Endometrial microvascular endothelial cells (primary cell): Measurements from ENCODE around the gene ST3GAL3. TPM values are rescaled to one million over a fixed set of nuclear protein-coding genes. Genes with fewer than 3 reads are reported as not detected.

Experiments used
- in situ Hi-C: cut with HindIII; loops from 2 replicates; pipeline ENCODE4 v1.10.0; 2017; ENCODE audit warnings: low sequenced_read_pairs, low pct_unique_long_range_greater_than_20kb; ENCODE audit errors: inconsistent ontology term
- total RNA-seq: library from RNA; depleted of rRNA; stranded (reverse); fragments of >200 nt; gene quantifications from one replicate; pipeline ENCODE4 v1.2.3, GENCODE V29; 2015; ENCODE audit errors: inconsistent ontology term

ST3GAL3 gene
- total RNA-seq, 1 donor from 2014 or later, result 9.0 TPM

DNA sequence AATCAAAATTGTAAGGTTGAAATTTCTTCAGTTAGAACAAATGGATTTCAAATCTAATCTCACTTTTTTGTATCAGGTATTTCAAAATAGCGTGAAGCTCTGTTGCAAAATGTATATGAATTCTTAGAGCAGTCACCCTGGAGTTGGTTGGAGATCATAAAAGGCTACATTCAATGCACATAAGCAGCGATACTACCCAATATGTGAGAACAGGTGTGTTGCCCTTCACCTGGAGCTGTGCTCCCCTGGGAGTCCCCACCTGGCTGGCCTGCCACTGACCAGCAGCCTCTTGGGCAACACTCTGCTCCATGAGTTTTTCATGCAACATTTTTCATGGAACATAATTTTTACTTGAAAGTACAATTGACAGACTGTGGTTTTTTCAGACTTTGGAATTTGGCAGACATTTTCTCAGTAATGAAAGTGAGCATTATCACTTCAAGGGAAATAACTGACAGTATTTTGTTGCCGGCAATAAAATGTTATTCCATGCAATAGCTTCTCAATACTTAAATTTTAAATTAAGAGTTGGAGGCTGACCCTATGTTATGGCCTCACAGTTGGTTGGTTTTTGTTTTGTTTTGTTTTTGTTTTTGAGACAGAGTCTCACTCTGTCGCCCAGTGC, 95.1 kb downstream of the ST3GAL3 start:
- in situ Hi-C loops, result no loop called here

DNA sequence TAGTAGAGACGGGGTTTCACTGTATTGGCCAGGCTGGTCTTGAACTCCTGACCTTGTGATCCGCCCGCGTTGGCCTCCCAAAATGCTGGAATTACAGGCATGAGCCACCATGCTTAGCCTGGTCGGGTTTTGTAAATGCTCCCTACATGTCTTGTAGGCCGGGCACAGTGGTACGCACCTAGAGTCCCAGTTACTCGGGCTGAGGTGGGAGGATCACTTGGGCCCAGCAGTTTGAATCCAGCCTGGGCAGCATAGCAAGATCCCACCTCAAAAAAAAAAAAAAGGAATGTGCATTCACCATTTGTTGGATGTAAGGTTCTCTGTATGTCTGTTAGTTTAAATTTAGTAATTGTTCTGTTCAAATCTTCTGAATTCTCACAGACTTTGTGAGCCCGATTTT, 95.8 kb downstream of the ST3GAL3 start:
- in situ Hi-C loops, result no loop called here

DNA sequence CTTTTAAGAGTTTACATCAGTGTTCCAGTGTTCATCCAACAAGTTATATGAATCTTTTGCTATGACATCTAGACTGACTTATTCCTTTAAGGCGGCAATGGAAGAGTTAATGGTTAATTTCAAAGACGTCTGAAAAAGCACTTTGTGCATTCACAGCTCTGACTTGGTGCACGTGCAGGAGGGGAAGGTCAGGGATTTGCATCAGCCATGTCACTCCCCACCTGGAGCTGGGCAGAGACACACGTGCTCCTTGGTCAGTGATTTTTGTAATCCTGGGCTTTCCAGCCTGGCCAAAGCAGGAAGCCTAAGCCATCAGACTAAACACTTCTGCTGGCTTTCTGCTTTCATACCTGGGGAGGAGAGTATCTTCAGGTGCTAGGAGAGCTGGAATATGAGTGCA, 96.3 kb downstream of the ST3GAL3 start:
- in situ Hi-C loops, result no loop called here

DNA sequence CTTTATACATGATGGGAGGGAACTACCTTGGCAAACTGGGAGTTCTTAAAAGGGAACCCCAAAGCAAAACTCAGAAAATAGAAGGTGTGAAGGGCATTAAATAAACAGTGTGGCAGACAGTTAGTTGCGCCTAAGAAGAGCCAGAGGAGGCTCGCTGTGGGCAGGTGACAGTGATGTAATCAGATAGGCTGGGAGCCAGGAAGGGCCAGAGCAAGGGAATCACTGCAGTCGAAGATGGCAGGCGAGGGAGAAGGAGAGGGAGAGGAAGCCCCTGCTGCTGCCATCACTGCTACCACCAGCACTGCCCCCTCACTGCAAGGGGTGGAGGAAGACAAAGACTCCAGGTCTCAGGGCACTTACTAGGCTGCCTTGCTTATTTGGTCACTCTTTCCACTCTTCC, 97.2 kb downstream of the ST3GAL3 start:
- in situ Hi-C loops, result no loop called here

DNA sequence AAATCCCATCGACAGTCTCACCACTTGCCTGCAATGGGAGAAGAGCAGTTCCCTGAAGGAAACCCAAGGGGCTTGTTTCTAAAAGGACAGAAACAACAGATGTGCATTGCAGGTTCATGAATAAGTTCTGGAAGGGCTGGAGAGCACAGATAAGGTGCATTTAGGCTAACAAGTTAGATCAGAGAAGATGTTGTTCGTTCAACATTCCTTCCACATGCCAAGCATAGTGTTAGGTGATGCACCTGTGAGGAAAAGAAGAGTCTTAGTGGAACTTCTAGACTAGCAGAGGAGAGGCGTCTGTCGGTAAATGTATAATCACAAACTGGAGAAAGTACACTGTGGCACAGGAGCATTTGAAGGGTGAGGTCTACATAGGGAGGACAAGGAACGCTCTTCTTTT, 98.0 kb downstream of the ST3GAL3 start:
- in situ Hi-C loops, result no loop called here

DNA sequence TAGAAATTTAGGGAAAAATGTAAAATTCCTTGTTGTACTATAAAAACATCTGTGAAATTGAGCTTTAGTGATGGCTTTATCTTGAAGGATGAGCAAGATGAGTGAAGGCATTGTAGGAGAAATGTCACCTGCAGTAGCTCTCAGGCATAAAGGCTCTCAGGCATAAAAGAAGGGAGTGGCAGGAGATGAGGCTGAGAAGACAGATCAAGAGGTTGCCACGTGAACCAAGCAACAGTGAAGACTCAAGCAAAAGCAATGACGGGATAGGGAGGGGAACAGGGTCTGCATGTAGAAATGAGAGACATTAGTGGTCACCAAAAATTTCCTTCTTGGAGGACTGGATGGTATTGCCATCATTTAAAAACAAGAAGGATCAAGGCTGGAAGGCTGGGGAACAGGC, 98.8 kb downstream of the ST3GAL3 start:
- in situ Hi-C loops, result no loop called here

DNA sequence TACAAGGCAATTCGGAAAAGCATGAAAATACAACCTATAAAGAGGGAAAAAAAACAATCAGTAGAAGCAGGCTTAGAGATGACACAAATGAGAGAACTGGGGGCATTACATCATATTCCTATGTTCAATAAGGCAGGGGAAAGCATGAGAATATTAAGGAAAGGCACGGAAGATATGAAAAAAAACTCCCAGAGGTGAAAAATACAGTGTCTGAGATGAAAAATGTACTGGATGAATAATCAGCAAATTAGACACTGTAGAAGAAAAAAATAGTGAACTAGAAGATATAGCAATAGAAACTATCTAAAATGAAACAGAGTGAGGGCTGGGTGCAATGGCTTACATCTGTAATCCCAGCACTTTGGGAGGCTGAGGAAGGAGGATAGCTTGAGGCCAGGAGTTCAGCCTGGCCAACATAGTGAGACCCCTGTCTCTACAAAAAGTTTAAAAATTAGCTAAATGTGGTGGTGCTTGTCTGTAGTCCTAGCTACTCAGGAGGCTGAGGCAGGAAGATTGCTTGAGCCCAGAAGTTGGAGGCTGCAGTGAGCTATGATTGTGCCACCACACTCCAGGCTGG, 101.8 kb downstream of the ST3GAL3 start:
- in situ Hi-C loops, result no loop called here

DNA sequence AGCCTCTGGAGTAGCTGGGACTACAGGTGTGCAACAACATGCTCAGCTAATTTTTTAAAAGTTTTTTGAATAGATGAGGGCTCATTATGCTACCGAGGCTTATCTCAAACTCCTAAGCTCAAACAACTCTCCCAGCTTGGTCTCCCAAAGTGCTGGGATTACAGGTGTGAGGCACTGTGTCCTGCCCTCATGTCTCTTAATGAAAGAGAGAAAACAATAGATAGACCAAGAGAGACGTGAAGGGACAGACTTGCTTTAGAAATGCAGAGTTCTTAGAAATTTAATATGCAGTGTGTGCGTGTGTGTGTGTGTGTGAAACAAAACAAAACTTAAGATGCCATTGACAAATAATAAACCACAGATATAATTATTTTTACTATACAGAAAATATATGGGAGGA, 105.2 kb downstream of the ST3GAL3 start:
- in situ Hi-C loops, result no loop called here

DNA sequence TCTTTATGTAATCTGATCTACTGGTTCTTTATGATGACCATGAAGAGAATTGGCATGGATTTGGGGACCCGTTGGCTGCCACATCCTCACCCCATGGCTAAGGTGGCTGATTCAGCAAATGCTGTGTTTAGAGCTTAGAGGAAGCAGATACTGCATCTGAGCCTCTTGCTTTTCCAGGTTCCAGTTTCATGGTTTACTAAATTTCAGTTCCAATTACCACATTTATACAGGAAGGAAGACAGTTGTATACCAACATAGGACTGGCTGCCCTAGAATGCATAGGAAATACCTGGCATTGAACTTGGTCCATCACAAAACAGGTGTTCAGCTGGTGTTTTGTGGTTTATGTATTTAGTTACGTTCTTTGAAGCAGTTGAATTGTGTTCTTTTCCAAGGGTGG, 107.1 kb downstream of the ST3GAL3 start:
- in situ Hi-C loops, result no loop called here

DNA sequence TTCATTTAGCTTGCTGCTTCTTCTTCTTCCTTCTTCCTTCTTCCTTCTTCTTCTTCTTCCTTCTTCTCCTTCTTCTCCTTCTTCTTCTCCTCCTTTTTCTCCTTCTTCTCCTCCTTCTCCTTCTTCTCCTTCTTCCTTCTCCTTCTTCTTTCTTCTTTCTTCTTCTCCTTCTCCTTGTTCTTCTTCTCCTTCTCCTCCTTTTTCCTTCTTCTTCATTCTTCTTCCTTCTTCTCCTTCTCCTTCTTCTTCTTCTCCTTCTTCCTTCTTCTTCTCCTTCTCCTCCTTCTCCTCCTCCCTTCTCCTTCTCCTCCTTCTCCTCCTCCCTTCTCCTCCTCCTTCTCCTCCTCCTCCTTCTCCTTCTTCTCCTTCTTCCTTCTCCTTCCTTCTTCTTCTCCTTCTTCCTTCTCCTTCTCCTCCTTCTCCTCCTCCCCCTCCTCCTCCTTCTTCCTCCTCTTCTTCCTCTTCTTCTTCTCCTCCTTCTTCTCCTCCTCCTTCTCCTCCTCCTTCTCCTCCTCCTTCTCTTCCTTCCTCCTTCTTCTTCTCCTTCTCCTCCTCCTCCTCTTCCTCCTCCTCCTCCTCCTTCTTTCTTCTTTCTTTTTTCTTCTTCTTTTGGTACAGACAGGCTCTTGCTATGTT, 110.1 kb downstream of the ST3GAL3 start:
- in situ Hi-C loops, result no loop called here

DNA sequence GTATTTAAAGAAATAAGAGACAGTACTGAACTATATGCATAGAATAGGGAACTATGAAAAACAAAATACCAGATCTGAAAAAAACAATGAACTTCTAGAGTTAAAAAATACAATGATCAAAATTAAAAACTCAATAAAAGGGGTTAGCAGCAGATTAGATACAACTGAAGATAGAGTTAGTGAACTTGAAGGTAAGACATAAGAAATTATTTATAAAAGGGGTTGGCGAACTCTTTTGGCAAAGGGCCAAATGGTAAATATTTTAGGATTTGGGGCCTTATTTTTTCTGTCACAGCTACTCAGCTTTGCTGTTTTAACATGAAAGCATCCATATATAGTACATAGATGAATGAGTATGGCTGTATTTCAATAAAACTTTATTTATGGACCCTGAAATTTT, 111.4 kb downstream of the ST3GAL3 start:
- in situ Hi-C loops, result no loop called here

DNA sequence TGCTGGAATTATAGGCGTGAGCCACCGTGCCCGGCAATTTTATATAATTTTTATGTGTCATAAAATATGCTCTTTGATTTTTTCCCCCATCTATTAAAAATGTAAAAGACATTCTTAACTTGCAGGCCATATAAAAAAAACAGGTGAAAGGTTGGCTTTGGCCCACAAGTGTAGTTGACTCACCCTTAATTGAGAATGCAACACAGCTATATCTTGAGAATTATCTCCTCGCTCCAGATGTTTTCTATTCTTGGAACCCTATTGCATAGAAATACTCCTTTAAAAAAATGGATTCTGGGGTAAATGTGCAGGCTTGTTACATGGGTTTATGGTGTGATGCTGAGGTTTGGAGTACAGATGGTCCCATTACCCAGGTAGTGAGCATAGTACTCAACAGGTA, 112.0 kb downstream of the ST3GAL3 start:
- in situ Hi-C loops, result no loop called here

DNA sequence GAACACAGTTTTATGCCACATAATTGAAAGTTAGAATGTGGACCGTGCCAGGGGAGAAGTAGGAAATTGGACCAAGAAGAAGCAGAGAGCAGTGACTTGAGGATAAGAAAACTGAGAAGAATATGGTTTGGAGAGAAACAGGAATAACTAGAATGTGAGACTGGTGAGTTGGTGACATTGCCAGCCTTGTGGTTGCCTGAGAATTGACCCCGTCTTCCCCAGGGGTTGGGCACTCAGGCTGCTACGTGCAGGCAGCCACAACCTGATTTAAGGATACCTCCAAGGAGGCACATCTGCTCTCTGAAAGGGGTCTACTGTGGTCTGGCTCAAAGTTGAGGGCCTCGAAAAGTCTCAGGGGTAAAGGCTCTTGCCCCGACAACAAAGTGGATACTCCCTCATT, 114.1 kb downstream of the ST3GAL3 start:
- in situ Hi-C loops, result no loop called here

DNA sequence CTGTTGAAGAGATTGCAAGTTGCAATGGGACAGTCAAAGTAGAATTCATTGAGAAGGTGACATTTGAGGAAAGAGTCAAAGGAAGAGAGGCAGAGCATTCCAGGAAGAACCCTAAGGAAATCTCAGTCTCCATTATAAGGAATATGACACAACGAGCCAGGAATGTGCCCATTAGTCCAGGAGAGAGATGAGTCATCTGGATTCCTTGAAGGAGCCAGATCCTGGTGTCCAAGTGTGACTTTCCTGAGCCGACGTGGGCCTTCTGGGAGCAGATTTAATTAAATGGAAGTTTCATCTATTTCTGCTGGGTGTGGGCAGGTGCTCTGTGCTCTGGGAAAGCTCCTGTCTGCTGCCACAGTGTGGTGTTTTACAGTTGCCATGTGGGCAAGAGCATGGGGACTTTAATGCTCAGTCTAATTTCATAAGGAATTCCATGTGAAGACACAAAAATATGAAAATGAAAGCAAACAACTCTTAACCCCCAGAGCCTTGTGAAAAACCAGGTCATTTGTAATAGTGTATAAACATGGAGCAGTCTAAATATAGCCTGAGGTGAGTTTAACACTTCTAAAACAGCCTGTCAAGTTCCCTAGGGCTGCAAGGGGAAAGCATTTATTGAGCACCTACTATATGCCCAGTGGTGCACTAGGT, 114.8 kb downstream of the ST3GAL3 start:
- in situ Hi-C loops, result no loop called here

DNA sequence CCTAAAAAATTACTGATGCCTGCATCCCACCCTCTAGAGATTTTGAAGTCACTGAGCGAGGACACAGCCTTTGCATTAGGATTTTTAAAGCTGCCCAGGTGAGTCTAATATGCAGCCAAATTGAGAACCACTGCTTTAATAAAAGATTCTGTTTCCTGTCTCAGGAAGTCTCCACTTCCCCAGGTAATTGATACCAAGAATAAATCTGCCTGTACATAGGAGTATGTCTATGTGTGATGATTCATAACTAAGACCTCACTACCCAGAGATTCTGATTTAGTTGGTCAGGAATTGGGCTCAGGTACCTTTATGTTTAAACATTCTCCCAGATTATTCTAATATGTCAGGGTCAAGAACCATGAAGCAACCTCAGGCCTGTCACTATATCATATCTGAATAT, 117.5 kb downstream of the ST3GAL3 start:
- in situ Hi-C loops, result loop anchor here (25.0 kb wide), 1 partner anchor 113 kb away; the partner anchor contains the start of genes ARTN and IPO13

DNA sequence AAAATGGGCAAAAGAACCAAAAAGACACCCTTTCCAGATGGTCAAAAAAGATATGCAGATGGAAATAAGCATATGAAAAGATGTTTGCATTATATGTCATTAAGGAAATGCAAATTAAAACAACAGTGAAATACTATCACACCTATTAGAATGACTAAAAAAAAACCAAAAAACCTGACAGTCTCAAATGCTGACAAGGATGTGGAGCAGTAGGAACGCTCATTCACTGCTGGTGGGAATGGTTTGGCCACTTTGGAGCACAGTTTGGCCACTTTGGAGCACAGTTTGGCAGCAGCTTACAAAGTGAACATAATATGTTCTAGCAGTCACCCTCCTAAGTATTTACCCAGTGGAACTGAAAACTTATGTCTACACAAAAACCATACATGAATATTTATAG, 121.2 kb downstream of the ST3GAL3 start:
- in situ Hi-C loops, result loop anchor here (25.0 kb wide), 1 partner anchor 109 kb away; the partner anchor contains the start of genes ARTN and IPO13

DNA sequence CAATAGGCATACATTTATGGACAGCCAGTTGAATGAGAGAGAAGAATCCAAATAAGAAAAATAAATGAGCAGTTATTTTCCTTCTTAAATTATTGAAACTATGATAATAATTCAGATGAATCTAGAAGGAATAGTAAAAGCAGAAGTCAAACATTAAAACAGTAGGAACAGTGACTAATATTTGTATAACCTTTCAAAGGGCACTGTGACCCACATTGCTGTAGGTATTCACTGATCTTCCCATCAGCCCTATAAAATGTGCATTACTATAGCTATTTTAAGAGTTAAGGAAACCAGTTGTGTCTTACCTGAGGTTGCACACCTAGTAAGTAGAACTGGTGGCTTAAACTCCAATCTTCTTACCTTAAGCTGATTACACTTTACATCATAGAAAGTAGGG, 123.5 kb downstream of the ST3GAL3 start:
- in situ Hi-C loops, result loop anchor here (25.0 kb wide), 1 partner anchor 106 kb away; the partner anchor contains the start of genes ARTN and IPO13

DNA sequence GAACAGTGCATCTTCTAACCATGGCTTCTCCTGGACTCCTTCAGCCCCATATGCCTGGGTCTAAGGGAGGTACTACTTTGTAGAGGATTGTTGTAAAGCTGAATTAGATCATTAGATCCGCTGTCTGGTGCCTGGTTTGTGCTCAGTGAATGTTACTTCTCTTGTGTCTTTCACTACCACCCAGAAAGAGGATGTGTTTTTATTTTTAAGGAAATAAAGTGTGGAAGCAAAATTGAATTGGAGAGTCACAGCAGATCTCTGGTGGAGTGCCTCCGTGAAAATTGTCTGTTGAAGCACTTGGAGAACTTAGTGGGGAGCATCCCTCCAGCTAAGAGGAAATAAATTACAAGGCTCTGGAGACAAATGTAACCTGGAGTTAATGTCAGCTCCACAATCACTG, 124.5 kb downstream of the ST3GAL3 start:
- in situ Hi-C loops, result loop anchor here (25.0 kb wide), 1 partner anchor 105 kb away; the partner anchor contains the start of genes ARTN and IPO13

DNA sequence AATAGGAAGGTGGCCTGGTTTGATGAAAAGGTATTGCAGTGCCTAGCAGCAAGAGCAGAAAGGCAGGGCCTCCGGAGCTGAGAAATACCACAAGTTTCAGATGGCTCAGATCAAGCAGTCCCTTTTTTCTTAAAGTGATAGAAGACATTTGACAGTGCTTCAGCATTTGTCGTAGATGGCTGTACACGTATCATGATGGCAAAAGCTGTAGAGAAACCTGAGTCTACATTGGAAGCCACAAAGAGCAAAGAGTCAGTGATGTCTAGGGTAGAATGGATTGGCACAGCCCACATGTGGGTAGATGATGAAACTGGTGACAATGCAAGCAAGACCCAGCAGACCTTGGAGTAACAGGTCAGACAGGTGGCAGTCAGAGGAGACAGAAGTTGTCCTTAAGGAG, 124.9 kb downstream of the ST3GAL3 start:
- in situ Hi-C loops, result loop anchor here (25.0 kb wide), 1 partner anchor 105 kb away; the partner anchor contains the start of genes ARTN and IPO13

DNA sequence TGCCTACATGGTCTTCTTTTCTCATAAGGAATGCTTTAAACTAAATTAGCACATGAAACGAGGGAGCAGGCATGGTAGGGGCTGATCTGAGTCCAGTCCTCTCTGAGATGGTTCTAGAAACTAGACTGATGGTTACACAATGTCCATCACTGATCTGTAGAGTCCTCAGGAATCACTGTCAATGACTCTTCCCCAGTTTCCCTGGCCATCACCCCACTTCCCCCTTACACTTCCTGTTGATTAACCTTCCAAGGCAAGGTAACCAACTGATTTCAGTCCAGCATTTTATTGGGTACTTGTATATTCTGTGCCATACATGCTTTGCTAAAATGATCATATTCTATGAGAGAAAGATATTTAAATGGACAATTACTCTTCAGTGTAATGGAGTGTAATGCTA, 125.7 kb downstream of the ST3GAL3 start:
- in situ Hi-C loops, result loop anchor here (25.0 kb wide), 1 partner anchor 104 kb away; the partner anchor contains the start of genes ARTN and IPO13
